Sigmoid colon (tissue), 3 donors: ENCODE measurements around the gene MINK1.

ENCODE experiments used
- POLR2A ChIP-seq, 2 donors: fragments of 450-650 bp; IDR thresholded peaks; one replicate each; pipeline ENCODE4 v1.6.1; 2016; ENCODE audit warnings: antibody characterized with exemption in 2 of 2, mild to moderate bottlenecking in 2 of 2, moderate library complexity in 2 of 2
- TF ChIP-seq, protein P1 (sequence below), 4 experiments: fragments of 450-650 bp in 3 of 4; fragments of 200-600 bp in 1 of 4; IDR thresholded peaks; one replicate each; pipeline ENCODE4 v1.5.1; 2016 to 2019; ENCODE audit warnings: antibody characterized with exemption in 4 of 4, mild to moderate bottlenecking in 3 of 4, moderate library complexity in 2 of 4

DNA sequence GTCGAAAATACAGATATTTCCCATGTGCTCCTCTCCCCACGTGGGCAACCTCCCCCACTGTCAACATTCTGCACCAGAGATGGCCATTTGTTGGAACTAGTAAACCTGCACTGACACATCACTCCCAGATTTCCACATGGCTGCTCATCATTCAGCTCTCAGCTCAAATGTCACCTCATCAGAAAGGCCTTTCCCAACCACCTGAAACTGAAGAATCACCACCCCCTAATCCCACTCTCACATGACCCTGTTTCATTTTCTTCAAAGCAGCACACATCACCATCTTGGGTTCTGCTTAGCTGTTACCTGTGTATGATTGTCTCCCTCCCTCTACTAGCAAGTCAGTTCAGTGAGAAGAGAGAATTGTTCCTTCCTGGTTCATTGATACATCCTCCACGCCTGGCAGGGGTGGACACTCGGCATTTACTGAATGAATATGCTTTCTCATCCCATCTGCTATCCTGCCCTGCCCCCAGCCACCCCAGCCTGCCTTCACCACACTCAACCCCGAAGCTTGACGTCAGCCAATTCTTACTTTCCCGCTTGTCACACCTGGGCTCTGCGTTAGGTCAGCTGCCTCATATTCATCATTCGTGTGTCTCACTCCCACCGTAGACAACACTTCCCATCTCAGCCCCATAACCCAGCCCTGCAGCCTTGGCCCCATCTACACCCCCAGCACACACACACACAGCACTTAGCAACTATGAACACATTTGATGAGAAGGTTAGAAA lies 32.5 kb upstream of the MINK1 start:
- TF ChIP-seq, protein P1, sequence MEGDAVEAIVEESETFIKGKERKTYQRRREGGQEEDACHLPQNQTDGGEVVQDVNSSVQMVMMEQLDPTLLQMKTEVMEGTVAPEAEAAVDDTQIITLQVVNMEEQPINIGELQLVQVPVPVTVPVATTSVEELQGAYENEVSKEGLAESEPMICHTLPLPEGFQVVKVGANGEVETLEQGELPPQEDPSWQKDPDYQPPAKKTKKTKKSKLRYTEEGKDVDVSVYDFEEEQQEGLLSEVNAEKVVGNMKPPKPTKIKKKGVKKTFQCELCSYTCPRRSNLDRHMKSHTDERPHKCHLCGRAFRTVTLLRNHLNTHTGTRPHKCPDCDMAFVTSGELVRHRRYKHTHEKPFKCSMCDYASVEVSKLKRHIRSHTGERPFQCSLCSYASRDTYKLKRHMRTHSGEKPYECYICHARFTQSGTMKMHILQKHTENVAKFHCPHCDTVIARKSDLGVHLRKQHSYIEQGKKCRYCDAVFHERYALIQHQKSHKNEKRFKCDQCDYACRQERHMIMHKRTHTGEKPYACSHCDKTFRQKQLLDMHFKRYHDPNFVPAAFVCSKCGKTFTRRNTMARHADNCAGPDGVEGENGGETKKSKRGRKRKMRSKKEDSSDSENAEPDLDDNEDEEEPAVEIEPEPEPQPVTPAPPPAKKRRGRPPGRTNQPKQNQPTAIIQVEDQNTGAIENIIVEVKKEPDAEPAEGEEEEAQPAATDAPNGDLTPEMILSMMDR (IDR thresholded peaks at IDR 0.05) = no peak
- no peak for TF ChIP-seq POLR2A (IDR thresholded peaks at IDR 0.05)
